SIG-M5 treated with dmso at 0.1 percent for 504 hours (cell line): ENCODE results near the gene EIF5.

Source experiments
- DNase-seq: peaks from one replicate; lab custom pipeline; 2025; ENCODE audit not compliant: unreplicated experiment; lab: John Stamatoyannopoulos, UW

Gene EIF5

GRCh38 chr14:103308717-103309616 is 25.1 kb upstream of the EIF5 start:
- no peak for DNase-seq

GRCh38 chr14:103310576-103311095 is 23.4 kb upstream of the EIF5 start:
- DNase-seq, result no peak

DNA sequence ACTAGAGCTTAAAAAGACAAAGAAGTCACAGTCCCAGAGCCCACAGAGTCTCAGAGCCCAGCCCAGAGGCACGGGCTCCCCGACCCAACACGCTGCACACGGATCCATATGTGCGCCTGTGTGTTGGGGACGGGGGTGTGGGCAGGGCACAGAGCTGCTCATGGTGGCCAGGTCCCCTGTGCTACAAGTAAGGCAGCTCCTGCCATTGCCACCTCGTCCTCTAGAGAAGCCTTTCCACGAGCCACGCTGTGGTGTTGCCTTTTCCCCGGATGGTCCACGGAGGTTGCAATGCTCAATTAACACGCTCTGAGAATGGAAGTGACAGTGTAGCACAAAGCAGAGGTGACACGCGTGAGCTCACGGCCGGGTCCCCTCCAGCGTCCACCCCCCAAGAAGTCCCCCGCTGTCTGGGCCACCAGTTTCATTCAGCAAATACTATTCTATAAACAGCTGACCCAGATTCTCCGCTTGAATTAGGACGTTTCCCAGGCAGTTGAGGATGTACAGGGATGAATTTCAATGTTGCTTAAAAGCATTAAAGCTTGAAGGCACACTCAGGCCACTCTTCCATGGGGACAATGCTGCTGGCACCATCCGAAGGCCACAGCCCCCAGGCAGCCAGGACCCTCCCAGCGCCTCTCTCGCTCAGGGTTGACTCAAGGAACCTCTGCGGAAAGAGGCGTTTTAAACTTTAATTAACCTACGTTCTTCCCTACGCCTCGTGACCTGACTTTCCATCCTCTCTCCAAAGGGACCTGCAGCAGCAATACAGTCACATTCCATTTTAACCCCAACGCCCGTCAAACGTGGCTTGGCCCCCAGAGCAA is 22.7 kb upstream of the EIF5 start:
- DNase-seq, result no peak

DNA sequence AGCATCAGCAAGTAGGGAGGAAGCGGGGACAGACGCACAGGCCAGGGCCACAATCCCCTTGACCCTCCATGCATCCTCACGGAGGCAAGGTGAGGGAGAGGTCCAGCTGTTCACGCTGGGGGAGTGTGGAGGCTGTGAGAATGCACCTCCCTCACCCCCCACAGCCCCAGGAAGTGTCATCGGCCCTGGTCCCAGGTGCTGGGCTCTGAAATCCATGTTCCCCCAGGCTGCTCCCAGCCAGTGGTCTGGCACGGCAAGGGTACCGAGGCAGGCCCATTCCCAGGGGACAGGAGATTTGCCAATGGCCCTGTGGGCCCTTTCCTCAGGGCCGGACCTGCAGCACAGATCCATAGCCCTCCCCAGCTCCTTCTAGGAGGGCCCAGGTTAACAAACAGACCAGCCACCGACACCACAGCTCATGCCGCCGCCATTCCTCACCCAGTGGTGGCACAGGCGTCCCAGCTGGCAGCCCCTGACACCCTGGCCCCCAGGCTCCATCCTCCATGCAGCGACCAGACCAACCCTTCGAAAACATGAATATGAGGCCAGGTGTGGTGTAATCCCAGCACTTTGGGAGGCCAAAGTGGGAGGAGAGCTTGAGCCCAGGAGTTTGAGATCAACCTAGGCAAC is 21.9 kb upstream of the EIF5 start:
- no peak for DNase-seq

GRCh38 chr14:103313704-103314103 is 20.3 kb upstream of the EIF5 start:
- no peak for DNase-seq

GRCh38 chr14:103314496-103315277 is 19.4 kb upstream of the EIF5 start:
- no peak for DNase-seq

DNA sequence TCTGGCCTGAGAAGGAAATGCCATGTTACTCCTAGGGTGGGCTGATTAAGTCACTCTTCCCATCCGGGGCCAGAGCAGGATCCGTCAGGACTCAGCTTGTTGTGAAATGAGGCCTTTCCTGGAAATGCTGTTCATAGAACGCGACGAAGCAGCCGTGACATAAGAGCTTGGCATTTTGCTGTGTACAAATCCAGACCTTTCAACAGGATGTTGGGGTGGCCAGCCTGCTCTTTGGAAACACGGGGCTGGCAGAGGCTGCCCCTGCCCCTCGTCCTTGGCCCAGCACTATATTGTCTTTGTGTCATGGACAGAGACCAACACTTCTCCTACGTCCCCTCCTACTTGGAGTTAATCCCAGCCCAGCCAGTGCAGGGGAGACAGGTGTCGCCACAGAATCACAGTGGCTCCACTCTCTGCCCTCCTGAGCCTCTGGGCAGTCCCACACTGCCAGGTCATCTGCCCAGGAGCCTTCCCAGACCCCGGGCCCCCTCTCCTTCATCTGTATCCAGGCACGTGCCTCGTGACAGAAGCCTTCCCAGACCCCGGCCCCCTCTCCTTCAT is 18.6 kb upstream of the EIF5 start:
- no peak for DNase-seq

DNA sequence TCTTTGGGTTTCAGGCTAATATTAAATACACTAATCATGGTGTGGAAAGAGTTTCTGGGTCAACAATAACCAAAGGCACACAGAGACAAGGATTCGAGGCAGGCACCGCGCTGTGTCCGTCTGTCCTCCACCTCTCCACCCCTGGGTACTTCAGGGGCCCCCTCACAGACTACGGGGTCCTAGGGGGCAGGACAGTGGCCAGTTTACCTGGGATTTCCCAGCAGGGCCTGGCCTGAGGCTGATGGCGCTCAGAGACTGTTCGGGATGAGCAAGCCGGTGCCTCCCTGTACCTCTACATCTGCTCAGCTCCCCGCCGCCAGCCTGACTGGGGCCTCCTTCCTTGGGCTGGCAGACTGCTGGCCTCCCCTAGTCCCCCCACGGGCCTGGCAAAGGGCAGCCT is 18.1 kb upstream of the EIF5 start:
- DNase-seq, result no peak

GRCh38 chr14:103316721-103317121 is 17.3 kb upstream of the EIF5 start:
- no peak for DNase-seq

- no peak for DNase-seq
These were observed 16.8 kb upstream of the EIF5 start for GRCh38 chr14:103317251-103317650.

DNA sequence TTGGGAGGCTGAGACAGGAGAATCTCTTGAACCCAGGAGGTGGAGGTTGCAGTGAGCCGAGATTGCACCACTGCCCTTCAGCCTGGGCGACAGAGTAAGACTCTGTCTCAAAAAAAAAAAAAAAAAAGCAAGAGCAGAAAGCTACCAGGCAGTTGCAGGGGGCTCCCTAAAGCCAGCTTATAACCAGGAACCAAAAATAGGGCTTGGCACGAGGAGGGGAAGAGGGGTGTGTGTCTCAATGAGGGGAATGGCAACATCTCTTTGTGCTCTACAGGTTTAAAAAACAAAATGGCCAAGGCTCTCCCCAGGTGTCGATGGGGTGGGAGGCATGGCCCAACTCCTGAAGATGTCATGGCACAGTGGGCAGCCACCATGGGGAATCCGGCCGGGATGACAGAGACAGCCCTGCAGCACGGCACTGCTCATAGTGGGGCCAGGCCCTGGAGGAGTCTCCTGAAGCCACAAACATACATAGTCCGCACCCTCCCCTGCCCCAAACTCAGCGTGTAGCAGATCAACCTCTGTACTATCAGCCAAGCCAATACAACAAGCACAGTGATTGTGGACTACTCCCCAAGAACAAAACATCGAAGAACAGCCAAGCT is 16.0 kb upstream of the EIF5 start:
- DNase-seq, result no peak

- DNase-seq, result no peak
These were observed 15.2 kb upstream of the EIF5 start for GRCh38 chr14:103318750-103319419.

- no peak for DNase-seq
These were observed 14.6 kb upstream of the EIF5 start for GRCh38 chr14:103319422-103319821.

DNA sequence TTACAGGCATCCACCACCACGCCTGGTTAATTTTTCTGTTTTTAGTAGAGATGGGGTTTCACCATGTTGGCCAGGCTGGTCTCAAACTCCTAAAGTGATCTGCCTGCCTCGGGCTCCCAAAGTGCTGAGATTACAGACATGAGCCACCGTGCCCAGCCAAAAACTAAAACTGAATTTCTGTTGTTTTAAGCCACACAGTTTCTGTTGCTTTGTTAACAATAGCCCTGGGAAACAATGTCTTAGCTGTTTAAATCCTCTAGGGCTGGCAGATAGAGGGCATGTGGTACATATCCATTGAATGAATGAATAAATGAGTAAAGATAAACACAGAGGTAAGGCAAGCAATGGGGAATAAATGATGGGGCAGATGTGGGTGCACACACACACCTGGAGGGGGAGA is 8.0 kb upstream of the EIF5 start:
- no peak for DNase-seq

DNA sequence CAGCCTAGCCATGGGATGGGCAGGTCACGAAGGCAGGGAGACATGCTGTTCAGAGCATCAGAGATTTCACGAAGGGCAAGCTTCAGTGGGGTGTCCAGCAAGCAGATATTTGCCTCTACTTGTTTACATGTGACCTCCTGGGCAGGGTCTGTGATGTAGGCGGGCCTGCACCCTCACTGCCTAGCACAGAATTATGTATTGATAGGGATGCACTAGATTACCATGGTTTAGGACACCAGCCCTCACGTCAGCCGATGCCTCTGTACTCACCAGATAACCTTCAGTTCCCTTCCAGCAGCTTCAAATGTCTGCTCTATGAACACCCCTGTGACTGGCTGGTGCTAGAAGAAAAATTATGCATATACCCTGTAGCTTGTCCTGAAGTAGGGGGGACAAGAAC is 5.1 kb upstream of the EIF5 start:
- no peak for DNase-seq

DNA sequence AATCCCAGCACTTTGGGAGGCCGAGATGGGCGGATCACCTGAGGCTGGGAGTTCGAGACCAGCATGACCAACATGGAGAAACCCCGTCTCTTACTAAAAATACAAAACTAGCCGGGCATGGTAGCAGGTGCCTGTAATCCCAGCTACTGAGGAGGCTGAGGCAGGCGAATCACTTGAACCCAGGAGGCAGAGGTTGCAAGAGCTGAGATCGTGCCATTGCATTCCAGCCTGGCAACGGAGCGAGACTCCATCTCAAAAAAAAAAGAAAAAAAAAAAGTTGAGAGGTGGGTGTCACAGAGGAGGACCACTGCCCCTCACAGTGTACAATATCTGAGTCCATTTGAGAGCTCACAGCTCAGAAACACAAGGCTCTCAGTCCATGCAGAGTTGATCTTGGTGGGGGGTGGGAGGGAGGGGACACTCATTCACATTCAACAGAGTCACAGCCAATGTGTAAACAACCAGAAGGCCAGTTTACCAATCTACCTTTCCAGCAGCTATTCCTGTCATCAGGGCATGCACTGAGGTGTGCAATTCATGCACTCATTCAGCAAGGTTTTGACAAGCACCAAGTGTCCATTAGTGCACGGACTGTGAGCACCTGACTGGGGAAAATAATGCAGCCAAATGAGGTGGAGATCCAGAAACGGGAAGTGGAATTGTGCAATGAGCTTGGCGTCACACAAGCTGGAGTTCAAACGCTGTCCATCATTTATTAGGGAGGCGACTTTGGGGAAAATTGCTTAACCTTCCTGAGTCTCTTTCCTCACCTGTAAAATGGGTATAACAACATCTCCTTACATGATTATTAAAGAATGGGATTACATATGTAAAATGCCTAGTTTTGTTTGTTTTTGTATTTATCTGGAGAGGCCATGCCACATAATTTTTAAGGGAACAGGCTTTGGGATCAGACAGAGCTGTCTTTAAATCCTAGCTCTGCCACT is 4.4 kb upstream of the EIF5 start:
- peak; percentile 60 for DNase-seq

- no peak for DNase-seq
These were observed 3.5 kb upstream of the EIF5 start for GRCh38 chr14:103330536-103330935.
